ENCODE data around the gene MSLN.

- TF ChIP-seq, protein P1, sequence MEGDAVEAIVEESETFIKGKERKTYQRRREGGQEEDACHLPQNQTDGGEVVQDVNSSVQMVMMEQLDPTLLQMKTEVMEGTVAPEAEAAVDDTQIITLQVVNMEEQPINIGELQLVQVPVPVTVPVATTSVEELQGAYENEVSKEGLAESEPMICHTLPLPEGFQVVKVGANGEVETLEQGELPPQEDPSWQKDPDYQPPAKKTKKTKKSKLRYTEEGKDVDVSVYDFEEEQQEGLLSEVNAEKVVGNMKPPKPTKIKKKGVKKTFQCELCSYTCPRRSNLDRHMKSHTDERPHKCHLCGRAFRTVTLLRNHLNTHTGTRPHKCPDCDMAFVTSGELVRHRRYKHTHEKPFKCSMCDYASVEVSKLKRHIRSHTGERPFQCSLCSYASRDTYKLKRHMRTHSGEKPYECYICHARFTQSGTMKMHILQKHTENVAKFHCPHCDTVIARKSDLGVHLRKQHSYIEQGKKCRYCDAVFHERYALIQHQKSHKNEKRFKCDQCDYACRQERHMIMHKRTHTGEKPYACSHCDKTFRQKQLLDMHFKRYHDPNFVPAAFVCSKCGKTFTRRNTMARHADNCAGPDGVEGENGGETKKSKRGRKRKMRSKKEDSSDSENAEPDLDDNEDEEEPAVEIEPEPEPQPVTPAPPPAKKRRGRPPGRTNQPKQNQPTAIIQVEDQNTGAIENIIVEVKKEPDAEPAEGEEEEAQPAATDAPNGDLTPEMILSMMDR (IDR thresholded peaks at IDR 0.05) = no peak
- no peak for TF ChIP-seq POLR2A (IDR thresholded peaks at IDR 0.05)
Measured at GRCh38 chr16:733382-734207, 26.9 kb upstream of the MSLN start.

All from uterus (tissue), 2 donors.